Activated naive CD4-positive, alpha-beta T cell treated with anti-CD3 and anti-CD28 coated beads, Interleukin-2, amount 10 ng/mL, durations not matched to agents 7 days and 5 days (primary cell): ENCODE data around the gene NT5C1A.

Experiments
- CTCF ChIA-PET: fragments of 350-600 bp; sonication (Branson Sonifier 250); formaldehyde crosslinking; loops from one replicate; lab custom pipeline; 2021; ENCODE audit warnings: antibody characterized with exemption; lab: Charles Lee
- DNase-seq: peaks from one replicate; pipeline ENCODE4 v3.0.0-alpha.2; 2020
- H3K27ac Mint-ChIP-seq: one replicate; pipeline ENCODE4 v1.8.0; 2021; ENCODE audit warnings: mild to moderate bottlenecking, moderate library complexity, mixed read lengths
- H3K27me3 Mint-ChIP-seq: one replicate; pipeline ENCODE4 v1.8.0; 2021; ENCODE audit warnings: mild to moderate bottlenecking, mixed read lengths
- H3K36me3 Mint-ChIP-seq: one replicate; pipeline ENCODE4 v1.8.0; 2021; ENCODE audit warnings: mixed read lengths
- H3K4me1 Mint-ChIP-seq: one replicate; pipeline ENCODE4 v1.8.0; 2021; ENCODE audit warnings: mixed read lengths
- H3K4me3 Mint-ChIP-seq: one replicate; pipeline ENCODE4 v1.8.0; 2021; ENCODE audit warnings: mild to moderate bottlenecking, moderate library complexity, mixed read lengths
- H3K9me3 Mint-ChIP-seq: one replicate; pipeline ENCODE4 v1.8.0; 2021; ENCODE audit warnings: mixed read lengths

NT5C1A gene

DNA sequence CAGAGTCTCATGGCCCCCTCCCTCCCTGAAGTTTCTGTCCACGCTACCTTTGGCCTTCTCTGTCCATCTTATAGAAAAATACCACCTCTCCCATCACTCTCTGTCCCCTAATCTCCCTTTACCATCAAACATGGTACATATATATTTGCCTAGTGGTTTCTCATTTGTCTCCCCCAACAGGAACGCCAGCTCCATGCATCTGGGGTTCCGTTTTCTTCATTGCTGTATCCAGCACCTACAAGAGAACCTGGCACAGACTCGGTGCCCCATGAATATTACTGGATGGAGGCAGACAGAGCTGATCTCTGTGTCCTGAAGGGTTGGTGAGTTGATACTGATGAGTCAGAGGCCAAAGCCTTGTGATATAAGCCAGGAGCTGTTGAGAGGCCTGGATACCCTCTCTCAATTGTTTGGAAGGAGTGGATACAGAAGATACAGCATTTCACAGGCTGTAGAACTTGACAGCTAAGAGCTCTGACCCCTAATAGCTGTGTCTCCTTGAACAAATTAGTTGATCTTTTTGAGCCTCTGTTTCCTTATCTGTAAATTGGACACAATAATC is 54.3 kb downstream of the NT5C1A start:
- Mint-ChIP-seq H3K9me3 (no peaks in the 10 kb centered on the region), H3K36me3 (no peaks in the 10 kb centered on the region), H3K27ac (no peak overlapping the region), H3K27me3 (peaks cover 25% of the 10 kb centered on the region), H3K4me1 (no peaks in the 10 kb centered on the region), H3K4me3 (no peak overlapping the region)
- CTCF ChIA-PET = interaction anchor here (0.7 to 3.2 kb wide), 2 partner anchors 10 to 48 kb away, joined by 3 to 13 read pairs; no protein-coding TSS in a partner anchor
- no peak for DNase-seq

DNA sequence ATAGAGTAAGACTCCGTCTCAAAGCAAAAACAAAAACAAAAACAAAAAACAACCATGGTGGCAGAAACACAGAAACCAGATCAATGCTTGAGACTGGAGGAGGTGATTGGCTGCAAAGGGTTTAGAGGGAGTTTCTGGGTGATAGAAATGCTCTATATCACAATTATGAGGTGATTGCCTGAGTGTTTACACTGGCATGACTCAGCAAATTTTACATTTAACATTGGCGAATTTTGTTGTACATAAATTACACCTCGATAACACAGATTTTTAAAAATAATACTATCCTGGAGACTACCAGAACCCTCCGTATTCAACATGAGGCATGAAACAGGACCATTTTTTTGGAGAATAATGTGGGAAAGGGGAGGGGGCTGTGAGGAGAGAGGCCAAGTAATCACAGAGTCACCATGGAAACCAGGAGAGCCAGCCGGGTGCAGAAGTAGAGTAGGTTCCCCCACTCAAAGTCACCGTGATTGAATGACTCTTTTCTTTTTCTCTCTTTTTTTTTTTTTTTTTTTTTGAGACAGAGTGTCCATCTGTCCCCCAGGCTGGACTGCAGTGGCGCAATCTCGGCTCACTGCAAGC is 56.7 kb downstream of the NT5C1A start:
- Mint-ChIP-seq H3K4me1 (no peaks in the 10 kb centered on the region), H3K9me3 (no peaks in the 10 kb centered on the region), H3K27ac (no peak overlapping the region), H3K36me3 (no peaks in the 10 kb centered on the region), H3K27me3 (peaks cover 32% of the 10 kb centered on the region), H3K4me3 (no peak overlapping the region)
- no peak for DNase-seq
- CTCF ChIA-PET = interaction anchor here (3.2 kb wide), 1 partner anchor 8 kb away, joined by 13 read pairs; no protein-coding TSS in a partner anchor

DNA sequence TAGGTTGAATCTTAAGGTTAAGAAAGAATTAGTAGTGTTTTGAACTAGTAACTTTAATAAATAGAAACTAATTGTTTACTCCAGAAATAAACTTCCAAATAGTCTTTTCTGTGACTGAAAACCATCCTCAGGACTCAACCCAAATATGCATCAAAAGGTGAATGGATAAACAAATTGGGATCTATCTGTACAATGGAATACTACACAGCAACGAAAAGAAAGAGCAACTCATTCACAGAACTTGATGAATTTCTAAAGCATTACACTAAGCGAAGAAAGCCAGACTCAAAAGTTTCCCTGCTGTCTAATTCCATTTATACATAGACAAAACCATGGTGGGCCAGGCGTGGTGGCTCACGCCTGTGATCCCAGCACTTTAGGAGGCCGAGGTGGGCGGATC is 57.4 kb downstream of the NT5C1A start:
- Mint-ChIP-seq H3K4me1 (peaks cover 2% of the 10 kb centered on the region), H3K27me3 (peaks cover 36% of the 10 kb centered on the region), H3K9me3 (no peaks in the 10 kb centered on the region), H3K4me3 (no peak overlapping the region), H3K27ac (no peak overlapping the region), H3K36me3 (no peaks in the 10 kb centered on the region)
- DNase-seq = no peak
- CTCF ChIA-PET = interaction anchor here (1.3 kb wide), 1 partner anchor 43 kb away, joined by 8 read pairs; no protein-coding TSS in a partner anchor

DNA sequence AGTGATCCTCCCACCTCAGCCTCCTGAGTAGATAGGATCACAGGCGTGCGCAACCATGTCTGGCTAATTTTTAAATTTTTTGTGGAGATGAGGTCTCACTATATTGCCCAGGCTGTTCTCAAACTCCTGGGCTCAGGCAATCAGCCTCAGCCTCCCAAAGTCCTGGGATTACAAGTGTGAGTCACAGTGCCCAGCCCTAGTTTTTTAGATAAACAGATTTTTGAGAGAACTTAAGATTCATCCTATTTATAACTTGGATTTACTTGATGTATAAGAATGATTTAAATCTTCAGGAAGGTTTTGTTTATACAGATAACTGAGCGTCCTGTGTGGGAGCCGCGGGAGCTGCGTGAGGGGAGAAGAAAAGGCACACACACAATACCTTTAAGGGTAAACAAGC is 58.7 kb downstream of the NT5C1A start:
- Mint-ChIP-seq H3K4me3 (no peak overlapping the region), H3K36me3 (no peaks in the 10 kb centered on the region), H3K27me3 (peaks cover 47% of the 10 kb centered on the region), H3K9me3 (no peaks in the 10 kb centered on the region), H3K27ac (no peak overlapping the region), H3K4me1 (peaks cover 4% of the 10 kb centered on the region)
- CTCF ChIA-PET = interaction anchor here (0.8 to 1.3 kb wide), 2 partner anchors 44 to 514 kb away, joined by 3 to 8 read pairs; no protein-coding TSS in a partner anchor
- no peak for DNase-seq

DNA sequence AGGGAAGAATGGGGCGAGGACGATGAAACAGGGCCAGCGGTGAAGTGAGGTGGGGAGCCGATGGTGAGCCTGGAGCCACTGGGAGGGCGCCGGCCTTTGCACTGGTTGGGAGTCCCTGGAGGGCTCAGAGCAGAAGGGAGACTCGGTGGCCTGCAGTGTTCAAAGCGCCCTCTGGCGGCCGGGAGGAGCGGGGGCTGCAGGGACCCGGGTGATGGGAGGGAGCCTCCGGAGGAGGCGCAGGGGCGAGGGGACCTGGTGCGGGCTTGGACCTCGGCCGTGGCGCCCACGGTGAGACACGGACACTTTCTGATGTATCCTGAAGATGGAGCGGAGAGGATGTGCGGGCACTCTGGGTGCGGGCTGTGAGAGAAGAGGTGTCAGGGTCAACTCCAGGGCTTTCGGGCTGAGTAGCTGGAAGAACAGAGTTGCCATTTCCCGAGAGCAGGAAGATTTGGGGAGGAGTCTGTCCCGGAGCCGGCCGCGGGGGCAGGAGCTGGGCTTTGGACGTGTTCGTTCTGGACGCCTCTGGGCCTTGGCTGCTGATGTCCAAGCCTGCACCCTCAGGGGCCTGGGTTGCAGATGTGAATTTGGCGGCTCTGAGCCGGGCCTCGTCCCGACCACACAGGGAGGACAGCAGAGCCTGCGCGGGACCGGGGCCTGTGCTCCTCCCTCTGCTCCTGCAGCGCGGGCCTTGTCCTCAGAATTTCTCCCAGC is 62.1 kb downstream of the NT5C1A start:
- Mint-ChIP-seq H3K9me3 (no peaks in the 10 kb centered on the region), H3K27me3 (peaks cover 35% of the 10 kb centered on the region), H3K4me1 (peaks cover 8% of the 10 kb centered on the region), H3K36me3 (no peaks in the 10 kb centered on the region), H3K27ac (no peak overlapping the region), H3K4me3 (no peak overlapping the region)
- DNase-seq = peak; percentile 74
- CTCF ChIA-PET = interaction anchor here (0.7 to 9.1 kb wide), 8 partner anchors 10 to 511 kb away, joined by 3 to 126 read pairs (median 4); no protein-coding TSS in a partner anchor
